ENCODE measurements around the gene KAT7. TPM values are rescaled to one million over a fixed set of nuclear protein-coding genes. Genes with fewer than 3 reads are reported as not detected.

The KAT7 gene
- total and polyA plus RNA-seq, 10 of the 15 experiments (the other 5 are each of a cell fraction or from before 2014, with no cell fraction given), result 6.6 to 45.8 (median 26.3) TPM

DNA sequence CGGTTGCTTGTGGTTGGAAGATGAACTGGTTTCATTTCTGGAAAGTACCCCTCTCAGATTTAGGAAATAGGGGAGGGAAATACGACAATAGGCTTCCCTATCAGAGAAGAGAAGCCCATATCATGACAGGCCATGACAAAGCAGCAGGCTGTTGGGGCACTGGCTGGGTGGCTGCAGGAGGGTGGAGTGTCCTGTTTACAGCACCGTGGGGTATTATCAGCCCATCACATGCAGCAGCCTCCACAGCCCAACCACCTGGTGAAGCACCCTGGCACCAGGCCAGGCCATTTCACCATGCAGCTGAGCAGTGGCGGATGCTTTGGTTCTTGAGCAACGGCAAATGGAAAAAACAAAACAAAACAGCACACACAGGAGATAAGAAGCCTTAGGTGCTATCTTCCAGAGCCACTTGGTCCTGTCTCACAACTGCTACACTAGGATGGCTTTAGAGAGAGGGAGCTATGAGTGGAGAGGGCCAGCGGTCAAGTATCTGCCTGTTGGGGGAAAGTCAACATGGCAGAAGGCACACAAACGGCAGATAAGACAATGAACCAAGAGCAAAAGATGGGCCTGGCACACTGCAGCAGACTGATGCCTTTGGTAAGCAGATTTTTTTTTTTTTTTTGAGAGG, 48.7 kb upstream of the KAT7 start (continued):
- TF ChIP-seq, protein P1, sequence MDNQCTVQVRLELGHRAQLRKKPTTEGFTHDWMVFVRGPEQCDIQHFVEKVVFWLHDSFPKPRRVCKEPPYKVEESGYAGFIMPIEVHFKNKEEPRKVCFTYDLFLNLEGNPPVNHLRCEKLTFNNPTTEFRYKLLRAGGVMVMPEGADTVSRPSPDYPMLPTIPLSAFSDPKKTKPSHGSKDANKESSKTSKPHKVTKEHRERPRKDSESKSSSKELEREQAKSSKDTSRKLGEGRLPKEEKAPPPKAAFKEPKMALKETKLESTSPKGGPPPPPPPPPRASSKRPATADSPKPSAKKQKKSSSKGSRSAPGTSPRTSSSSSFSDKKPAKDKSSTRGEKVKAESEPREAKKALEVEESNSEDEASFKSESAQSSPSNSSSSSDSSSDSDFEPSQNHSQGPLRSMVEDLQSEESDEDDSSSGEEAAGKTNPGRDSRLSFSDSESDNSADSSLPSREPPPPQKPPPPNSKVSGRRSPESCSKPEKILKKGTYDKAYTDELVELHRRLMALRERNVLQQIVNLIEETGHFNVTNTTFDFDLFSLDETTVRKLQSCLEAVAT (IDR thresholded peaks at IDR 0.05), result peak; percentile 82
- peak; percentile 95 for TF ChIP-seq ZBED1 (IDR thresholded peaks at IDR 0.05; ENCODE audit: borderline replicate concordance)
- TF ChIP-seq, protein P2, sequence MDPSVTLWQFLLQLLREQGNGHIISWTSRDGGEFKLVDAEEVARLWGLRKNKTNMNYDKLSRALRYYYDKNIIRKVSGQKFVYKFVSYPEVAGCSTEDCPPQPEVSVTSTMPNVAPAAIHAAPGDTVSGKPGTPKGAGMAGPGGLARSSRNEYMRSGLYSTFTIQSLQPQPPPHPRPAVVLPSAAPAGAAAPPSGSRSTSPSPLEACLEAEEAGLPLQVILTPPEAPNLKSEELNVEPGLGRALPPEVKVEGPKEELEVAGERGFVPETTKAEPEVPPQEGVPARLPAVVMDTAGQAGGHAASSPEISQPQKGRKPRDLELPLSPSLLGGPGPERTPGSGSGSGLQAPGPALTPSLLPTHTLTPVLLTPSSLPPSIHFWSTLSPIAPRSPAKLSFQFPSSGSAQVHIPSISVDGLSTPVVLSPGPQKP (IDR thresholded peaks at IDR 0.05; ENCODE audit: low read depth, low read length), result no peak
- TF ChIP-seq CHD2 (IDR thresholded peaks at IDR 0.05; ENCODE audit: borderline replicate concordance, low read depth, low read length), result 0 out of 2 replicates have a peak, but pooled peaks have one; percentile 11
- TF ChIP-seq, protein P3, sequence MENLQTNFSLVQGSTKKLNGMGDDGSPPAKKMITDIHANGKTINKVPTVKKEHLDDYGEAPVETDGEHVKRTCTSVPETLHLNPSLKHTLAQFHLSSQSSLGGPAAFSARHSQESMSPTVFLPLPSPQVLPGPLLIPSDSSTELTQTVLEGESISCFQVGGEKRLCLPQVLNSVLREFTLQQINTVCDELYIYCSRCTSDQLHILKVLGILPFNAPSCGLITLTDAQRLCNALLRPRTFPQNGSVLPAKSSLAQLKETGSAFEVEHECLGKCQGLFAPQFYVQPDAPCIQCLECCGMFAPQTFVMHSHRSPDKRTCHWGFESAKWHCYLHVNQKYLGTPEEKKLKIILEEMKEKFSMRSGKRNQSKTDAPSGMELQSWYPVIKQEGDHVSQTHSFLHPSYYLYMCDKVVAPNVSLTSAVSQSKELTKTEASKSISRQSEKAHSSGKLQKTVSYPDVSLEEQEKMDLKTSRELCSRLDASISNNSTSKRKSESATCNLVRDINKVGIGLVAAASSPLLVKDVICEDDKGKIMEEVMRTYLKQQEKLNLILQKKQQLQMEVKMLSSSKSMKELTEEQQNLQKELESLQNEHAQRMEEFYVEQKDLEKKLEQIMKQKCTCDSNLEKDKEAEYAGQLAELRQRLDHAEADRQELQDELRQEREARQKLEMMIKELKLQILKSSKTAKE (IDR thresholded peaks at IDR 0.05; ENCODE audit: low read depth, poor library complexity, severe bottlenecking), result peak; percentile 32
- TF ChIP-seq TAF1 (IDR thresholded peaks at IDR 0.05; ENCODE audit: borderline replicate concordance, low read depth, low read length), result peak; percentile 35; the same call in 1 of the 2 replicates
- TF ChIP-seq, protein P4, sequence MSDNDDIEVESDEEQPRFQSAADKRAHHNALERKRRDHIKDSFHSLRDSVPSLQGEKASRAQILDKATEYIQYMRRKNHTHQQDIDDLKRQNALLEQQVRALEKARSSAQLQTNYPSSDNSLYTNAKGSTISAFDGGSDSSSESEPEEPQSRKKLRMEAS (IDR thresholded peaks at IDR 0.05; ENCODE audit: low read depth, low read length), result peak; percentile 47; the same call in 1 of the 2 replicates
- 0 out of 4 replicates have a peak, but pooled peaks of 1 of the 2 experiments have one; percentile 13 for TF ChIP-seq EP300 (IDR thresholded peaks at IDR 0.05; ENCODE audit: borderline replicate concordance in 1 of 2, control insufficient read depth in 1 of 2, low read depth in 2 of 2, low read length in 2 of 2)
- peak; percentile 55 to 84; a peak in 3 of 4 replicates for TF ChIP-seq BHLHE40 (IDR thresholded peaks at IDR 0.05; ENCODE audit: borderline replicate concordance in 1 of 2, low read depth in 2 of 2, low read length in 1 of 2)
- TF ChIP-seq IKZF1 (conservative IDR thresholded peaks at IDR 0.05), result peak; percentile 30; the same call in 1 of the 2 replicates
- TF ChIP-seq, protein P5, sequence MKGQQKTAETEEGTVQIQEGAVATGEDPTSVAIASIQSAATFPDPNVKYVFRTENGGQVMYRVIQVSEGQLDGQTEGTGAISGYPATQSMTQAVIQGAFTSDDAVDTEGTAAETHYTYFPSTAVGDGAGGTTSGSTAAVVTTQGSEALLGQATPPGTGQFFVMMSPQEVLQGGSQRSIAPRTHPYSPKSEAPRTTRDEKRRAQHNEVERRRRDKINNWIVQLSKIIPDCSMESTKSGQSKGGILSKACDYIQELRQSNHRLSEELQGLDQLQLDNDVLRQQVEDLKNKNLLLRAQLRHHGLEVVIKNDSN (IDR thresholded peaks at IDR 0.05; ENCODE audit: borderline replicate concordance, extremely low read length, insufficient read depth, low read depth, low read length), result no peak
- TF ChIP-seq, protein P6, sequence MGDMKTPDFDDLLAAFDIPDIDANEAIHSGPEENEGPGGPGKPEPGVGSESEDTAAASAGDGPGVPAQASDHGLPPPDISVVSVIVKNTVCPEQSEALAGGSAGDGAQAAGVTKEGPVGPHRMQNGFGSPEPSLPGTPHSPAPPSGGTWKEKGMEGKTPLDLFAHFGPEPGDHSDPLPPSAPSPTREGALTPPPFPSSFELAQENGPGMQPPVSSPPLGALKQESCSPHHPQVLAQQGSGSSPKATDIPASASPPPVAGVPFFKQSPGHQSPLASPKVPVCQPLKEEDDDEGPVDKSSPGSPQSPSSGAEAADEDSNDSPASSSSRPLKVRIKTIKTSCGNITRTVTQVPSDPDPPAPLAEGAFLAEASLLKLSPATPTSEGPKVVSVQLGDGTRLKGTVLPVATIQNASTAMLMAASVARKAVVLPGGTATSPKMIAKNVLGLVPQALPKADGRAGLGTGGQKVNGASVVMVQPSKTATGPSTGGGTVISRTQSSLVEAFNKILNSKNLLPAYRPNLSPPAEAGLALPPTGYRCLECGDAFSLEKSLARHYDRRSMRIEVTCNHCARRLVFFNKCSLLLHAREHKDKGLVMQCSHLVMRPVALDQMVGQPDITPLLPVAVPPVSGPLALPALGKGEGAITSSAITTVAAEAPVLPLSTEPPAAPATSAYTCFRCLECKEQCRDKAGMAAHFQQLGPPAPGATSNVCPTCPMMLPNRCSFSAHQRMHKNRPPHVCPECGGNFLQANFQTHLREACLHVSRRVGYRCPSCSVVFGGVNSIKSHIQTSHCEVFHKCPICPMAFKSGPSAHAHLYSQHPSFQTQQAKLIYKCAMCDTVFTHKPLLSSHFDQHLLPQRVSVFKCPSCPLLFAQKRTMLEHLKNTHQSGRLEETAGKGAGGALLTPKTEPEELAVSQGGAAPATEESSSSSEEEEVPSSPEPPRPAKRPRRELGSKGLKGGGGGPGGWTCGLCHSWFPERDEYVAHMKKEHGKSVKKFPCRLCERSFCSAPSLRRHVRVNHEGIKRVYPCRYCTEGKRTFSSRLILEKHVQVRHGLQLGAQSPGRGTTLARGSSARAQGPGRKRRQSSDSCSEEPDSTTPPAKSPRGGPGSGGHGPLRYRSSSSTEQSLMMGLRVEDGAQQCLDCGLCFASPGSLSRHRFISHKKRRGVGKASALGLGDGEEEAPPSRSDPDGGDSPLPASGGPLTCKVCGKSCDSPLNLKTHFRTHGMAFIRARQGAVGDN (IDR thresholded peaks at IDR 0.05), result peak; percentile 52
- peak; percentile 45; the same call in 1 of the 2 replicates for TF ChIP-seq POLR2A (IDR thresholded peaks at IDR 0.05; ENCODE audit: low read depth, low read length)
- peak in 1 of 2 experiments; percentile 38; a peak in 1 of 4 replicates for TF ChIP-seq IKZF2 (IDR thresholded peaks at IDR 0.05)
- 0 out of 2 replicates have a peak, but pooled peaks have one; percentile 29 for TF ChIP-seq RAD51 (IDR thresholded peaks at IDR 0.05)

Measured in GM12878 (cell line).